Epithelial cell of proximal tubule (primary cell): ENCODE measurements around the gene AQP9. TPM values are rescaled to one million over a fixed set of nuclear protein-coding genes. Genes with fewer than 3 reads are reported as not detected.

Experiments used
- DNase-seq: peaks from one replicate; pipeline ENCODE4 v3.0.0-alpha.2; 2011; ENCODE audit warnings: low read depth
- H3K4me3 ChIP-seq: 2 replicates; pipeline ENCODE4 v1.5.1; 2011; ENCODE audit warnings: low read depth, mild to moderate bottlenecking, low read length
- total RNA-seq: library from RNA; depleted of rRNA; stranded (reverse); fragments of >200 nt; gene quantifications from 2 replicates; pipeline ENCODE4 v1.2.3, GENCODE V29; 2015
- TF ChIP-seq, protein P1 (sequence below): conservative IDR thresholded peaks from 2 replicates; pipeline ENCODE4 v1.5.1; 2012; ENCODE audit warnings: low read depth, mild to moderate bottlenecking, low read length

AQP9 gene
- total RNA-seq, 1 donor from 2014 or later, result not detected

GRCh38 chr15:58164926-58165325 lies 26.7 kb downstream of the AQP9 start:
- no peak for DNase-seq
- no peak overlapping the region for H3K4me3 ChIP-seq
- TF ChIP-seq, protein P1, sequence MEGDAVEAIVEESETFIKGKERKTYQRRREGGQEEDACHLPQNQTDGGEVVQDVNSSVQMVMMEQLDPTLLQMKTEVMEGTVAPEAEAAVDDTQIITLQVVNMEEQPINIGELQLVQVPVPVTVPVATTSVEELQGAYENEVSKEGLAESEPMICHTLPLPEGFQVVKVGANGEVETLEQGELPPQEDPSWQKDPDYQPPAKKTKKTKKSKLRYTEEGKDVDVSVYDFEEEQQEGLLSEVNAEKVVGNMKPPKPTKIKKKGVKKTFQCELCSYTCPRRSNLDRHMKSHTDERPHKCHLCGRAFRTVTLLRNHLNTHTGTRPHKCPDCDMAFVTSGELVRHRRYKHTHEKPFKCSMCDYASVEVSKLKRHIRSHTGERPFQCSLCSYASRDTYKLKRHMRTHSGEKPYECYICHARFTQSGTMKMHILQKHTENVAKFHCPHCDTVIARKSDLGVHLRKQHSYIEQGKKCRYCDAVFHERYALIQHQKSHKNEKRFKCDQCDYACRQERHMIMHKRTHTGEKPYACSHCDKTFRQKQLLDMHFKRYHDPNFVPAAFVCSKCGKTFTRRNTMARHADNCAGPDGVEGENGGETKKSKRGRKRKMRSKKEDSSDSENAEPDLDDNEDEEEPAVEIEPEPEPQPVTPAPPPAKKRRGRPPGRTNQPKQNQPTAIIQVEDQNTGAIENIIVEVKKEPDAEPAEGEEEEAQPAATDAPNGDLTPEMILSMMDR, result no peak

DNA sequence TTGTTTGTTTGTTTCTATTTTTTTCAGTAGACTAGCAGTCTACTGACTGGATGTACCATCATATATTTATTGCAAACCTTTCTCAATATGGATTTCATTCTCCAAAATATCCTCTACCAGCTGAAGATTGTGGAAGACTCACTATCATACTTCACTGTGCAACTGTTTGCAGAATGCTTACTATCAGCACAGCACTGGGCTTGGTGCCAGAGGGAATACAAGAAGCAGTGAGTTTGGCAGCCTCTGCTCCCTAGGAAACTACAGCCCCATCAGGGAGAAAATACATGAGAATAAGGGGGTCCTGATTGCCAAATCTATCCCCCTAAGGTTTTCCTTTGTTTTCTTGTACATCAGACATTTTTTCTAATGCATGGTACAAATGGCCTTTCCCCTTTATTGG lies 27.5 kb downstream of the AQP9 start:
- no peak overlapping the region for H3K4me3 ChIP-seq
- TF ChIP-seq, protein P1, result no peak
- no peak for DNase-seq

DNA sequence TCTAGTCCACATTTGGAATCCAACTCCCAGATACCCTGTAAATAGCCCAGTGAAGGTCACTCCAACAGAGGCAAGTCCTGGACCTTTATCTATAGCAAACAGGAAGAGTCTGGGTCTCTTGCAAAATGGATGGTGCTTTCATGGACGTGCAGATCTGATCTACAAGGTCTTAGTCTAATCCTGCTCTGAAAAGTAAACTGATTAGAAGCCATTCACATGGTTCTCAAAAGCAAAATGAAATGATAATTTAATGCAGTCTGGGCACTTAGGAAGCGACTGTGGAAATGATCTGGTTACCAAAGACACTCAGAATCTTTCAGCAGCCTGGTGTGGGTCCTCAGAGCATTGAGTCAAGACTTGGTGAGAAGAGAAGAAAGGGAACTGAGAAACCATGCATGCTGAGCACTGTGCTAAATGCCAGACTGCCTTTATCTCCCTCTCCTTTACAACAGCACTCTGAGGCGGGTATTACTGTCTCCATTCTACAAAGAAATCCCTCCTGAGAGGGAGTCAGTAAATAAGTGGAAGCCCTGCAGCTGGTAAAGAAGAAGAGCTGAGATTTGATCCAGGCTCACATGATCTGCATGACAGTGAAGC lies 29.0 kb downstream of the AQP9 start:
- DNase-seq, result no peak
- H3K4me3 ChIP-seq, result no peak overlapping the region
- TF ChIP-seq, protein P1, result no peak

DNA sequence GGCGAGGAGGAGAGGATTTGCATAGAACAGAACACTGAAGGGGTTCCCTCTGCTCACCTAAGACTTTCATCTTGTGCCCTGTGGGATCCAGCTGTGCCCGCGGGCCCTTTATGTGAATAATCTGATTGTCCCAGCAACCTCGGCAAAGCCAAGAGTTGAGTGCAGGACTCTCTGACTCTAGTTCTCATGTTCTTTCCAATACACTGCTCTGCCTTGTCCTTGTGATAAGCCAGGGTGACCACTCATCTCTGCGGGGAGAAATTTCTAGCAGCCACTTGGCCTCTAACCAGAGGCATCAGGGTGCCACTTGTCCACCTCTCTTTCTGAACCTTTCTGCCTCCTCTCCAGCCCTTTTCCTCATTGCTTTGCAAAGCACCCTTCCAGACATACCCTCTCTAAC lies 31.8 kb downstream of the AQP9 start:
- no peak for DNase-seq
- TF ChIP-seq, protein P1, result no peak
- no peak overlapping the region for H3K4me3 ChIP-seq

- DNase-seq, result no peak
- H3K4me3 ChIP-seq, result no peak overlapping the region
- TF ChIP-seq, protein P1, result no peak
Measured at GRCh38 chr15:58171476-58172061, 33.4 kb downstream of the AQP9 start.

DNA sequence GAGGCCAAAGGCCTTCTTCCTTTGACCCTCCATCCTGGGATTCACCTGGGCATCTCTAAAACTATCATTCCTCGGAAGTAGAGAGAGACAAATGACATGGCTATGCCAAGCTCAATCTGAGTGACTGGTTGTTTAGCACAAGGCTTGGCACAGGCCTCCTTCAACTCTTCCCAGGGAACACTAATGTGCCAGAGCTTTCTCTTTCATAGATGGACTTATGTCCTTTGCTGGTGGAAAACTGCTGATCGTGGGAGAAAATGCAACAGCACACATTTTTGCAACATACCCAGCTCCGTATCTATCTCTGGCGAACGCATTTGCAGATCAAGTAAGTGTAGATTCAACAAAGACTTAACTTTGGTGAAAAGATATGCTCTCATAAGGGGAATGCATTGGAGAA lies 36.5 kb downstream of the AQP9 start:
- no peak overlapping the region for H3K4me3 ChIP-seq
- TF ChIP-seq, protein P1, result no peak
- DNase-seq, result no peak

- DNase-seq, result no peak
- H3K4me3 ChIP-seq, result no peak overlapping the region
- TF ChIP-seq, protein P1, result no peak
Measured at GRCh38 chr15:58175955-58176354, 37.8 kb downstream of the AQP9 start.
